Neural progenitor cell (in vitro differentiated cells): ENCODE data around the gene GATA6.

ENCODE experiments used
- EZH2phosphoT487 ChIP-seq: fragments of 200-600 bp; sonication (generic); IDR thresholded peaks from 2 replicates; pipeline ENCODE4 v1.6.1; 2017; ENCODE audit warnings: antibody characterized with exemption
- TF ChIP-seq, protein P1 (sequence below): fragments of 200-600 bp; sonication (generic); IDR thresholded peaks from 2 replicates; pipeline ENCODE4 v1.5.1; 2017; ENCODE audit warnings: antibody characterized with exemption, mild to moderate bottlenecking

DNA sequence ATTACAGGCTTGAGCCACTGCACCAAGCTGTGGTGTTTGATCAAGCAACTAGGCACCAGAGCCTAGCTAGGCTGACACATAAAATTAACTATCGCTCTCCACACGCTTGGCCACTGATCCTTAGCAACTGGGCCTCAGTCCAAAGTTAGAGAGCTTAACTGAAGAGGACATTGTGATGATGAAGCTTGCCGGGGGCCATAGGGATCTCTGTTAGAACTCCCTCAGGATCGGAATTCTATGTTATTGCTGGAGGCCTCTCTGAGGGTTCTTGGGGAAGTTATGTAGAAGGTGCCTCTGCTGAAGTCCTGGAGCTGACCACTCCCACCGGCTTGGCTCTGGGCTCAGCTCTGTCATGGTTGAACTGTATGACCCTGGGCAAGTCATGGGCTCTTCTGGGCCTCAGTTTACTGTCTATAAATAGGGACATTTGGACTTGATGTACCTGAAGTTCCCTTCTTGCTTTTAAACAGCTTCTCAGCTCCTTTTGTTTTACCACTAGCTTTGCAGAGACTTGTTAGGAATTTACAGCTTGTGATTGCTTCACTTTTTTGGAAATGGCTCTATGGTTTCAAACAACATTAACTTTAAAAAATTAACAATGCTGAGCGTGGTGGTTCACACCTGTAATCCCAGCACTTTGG lies 44.1 kb downstream of the GATA6 start:
- TF ChIP-seq, protein P1, sequence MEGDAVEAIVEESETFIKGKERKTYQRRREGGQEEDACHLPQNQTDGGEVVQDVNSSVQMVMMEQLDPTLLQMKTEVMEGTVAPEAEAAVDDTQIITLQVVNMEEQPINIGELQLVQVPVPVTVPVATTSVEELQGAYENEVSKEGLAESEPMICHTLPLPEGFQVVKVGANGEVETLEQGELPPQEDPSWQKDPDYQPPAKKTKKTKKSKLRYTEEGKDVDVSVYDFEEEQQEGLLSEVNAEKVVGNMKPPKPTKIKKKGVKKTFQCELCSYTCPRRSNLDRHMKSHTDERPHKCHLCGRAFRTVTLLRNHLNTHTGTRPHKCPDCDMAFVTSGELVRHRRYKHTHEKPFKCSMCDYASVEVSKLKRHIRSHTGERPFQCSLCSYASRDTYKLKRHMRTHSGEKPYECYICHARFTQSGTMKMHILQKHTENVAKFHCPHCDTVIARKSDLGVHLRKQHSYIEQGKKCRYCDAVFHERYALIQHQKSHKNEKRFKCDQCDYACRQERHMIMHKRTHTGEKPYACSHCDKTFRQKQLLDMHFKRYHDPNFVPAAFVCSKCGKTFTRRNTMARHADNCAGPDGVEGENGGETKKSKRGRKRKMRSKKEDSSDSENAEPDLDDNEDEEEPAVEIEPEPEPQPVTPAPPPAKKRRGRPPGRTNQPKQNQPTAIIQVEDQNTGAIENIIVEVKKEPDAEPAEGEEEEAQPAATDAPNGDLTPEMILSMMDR = no peak
- no peak for TF ChIP-seq EZH2phosphoT487
